HEK293 (cell line): Measurements from ENCODE around the gene TAS1R3.

Experiments
- CTCF ChIA-PET: fragments of 350-600 bp; formaldehyde crosslinking; extraction: SDS; loops from one replicate; lab custom pipeline; 2021; ENCODE audit warnings: antibody characterized with exemption; lab: Yijun Ruan, JAX
- POLR2A ChIA-PET: fragments of 300-600 bp; formaldehyde crosslinking; extraction: SDS; loops from one replicate; lab custom pipeline; 2020; ENCODE audit warnings: antibody characterized with exemption, inconsistent platforms; lab: Yijun Ruan, JAX
- H3K27ac ChIP-seq: fragments of 200-500 bp; sonication (Bioruptor generic); 2 replicates; pipeline ENCODE4 v1.5.1; 2014; ENCODE audit warnings: low read depth, low read length, control low read depth, inconsistent platforms; ENCODE audit errors: extremely low read depth
- H3K36me3 ChIP-seq, 2 experiments: fragments of 200-500 bp in 1 of 2; sonication (Bioruptor generic) in 1 of 2; 1 replicate in 1 of 2; 2 replicates in 1 of 2; pipeline ENCODE4 v1.5.1; 2014 to 2017; ENCODE audit warnings: inconsistent platforms in 2 of 2, low read length in 2 of 2; ENCODE audit not compliant: control insufficient read depth in 2 of 2, insufficient read depth in 1 of 2
- H3K4me1 ChIP-seq: fragments of 200-500 bp; sonication (Bioruptor generic); 2 replicates; pipeline ENCODE4 v1.5.1; 2014; ENCODE audit warnings: mild to moderate bottlenecking, low read length, inconsistent platforms; ENCODE audit not compliant: control insufficient read depth, insufficient read depth
- H3K4me3 ChIP-seq: 2 replicates; pipeline ENCODE4 v1.5.1; 2011; ENCODE audit warnings: low read depth, mild to moderate bottlenecking, control low read depth, low read length, moderate library complexity
- H3K9me3 ChIP-seq: fragments of 200-500 bp; sonication (Bioruptor generic); 2 replicates; pipeline ENCODE4 v1.5.1; 2014; ENCODE audit warnings: low read depth, low read length, inconsistent platforms; ENCODE audit not compliant: control insufficient read depth, insufficient read depth
- FEZF1 ChIP-seq: fragments of 450-650 bp; formaldehyde crosslinking; IDR thresholded peaks from 2 replicates; pipeline ENCODE4 v1.5.1; 2016; ENCODE audit warnings: missing biosample characterization, missing genetic modification characterization
- GLIS2 ChIP-seq: fragments of 450-650 bp; formaldehyde crosslinking; IDR thresholded peaks from 2 replicates; pipeline ENCODE4 v1.5.1; 2016; ENCODE audit warnings: missing biosample characterization, missing genetic modification characterization
- KLF8 ChIP-seq: fragments of 450-650 bp; formaldehyde crosslinking; IDR thresholded peaks from 2 replicates; pipeline ENCODE4 v1.5.1; 2016; ENCODE audit warnings: missing biosample characterization, missing genetic modification characterization
- MEIS1 ChIP-seq: sonication (generic); formaldehyde crosslinking; IDR thresholded peaks from 2 replicates; pipeline ENCODE4 v1.8.1; 2022; ENCODE audit warnings: missing genetic modification reagents, mild to moderate bottlenecking, borderline replicate concordance
- SCRT1 ChIP-seq: fragments of 450-650 bp; formaldehyde crosslinking; IDR thresholded peaks from 2 replicates; pipeline ENCODE4 v1.5.1; 2016; ENCODE audit warnings: missing biosample characterization, missing genetic modification characterization, borderline replicate concordance
- SP3 ChIP-seq: fragments of 450-650 bp; formaldehyde crosslinking; IDR thresholded peaks from 2 replicates; pipeline ENCODE4 v1.5.1; 2016; ENCODE audit warnings: missing biosample characterization, missing genetic modification characterization
- ZNF121 ChIP-seq: fragments of 450-650 bp; formaldehyde crosslinking; IDR thresholded peaks from 2 replicates; pipeline ENCODE4 v1.5.1; 2016; ENCODE audit warnings: missing biosample characterization, missing genetic modification characterization
- ZNF184 ChIP-seq: fragments of 450-650 bp; IDR thresholded peaks from 2 replicates; pipeline ENCODE4 v1.5.1; 2018; ENCODE audit warnings: missing biosample characterization, mild to moderate bottlenecking, missing genetic modification characterization
- ZNF19 ChIP-seq: fragments of 450-650 bp; formaldehyde crosslinking; IDR thresholded peaks from 2 replicates; pipeline ENCODE4; 2016; ENCODE audit warnings: missing biosample characterization, missing genetic modification characterization, low read depth
- ZNF280C ChIP-seq: fragments of 450-650 bp; formaldehyde crosslinking; IDR thresholded peaks from 2 replicates; pipeline ENCODE4 v1.5.1; 2016; ENCODE audit warnings: missing biosample characterization, missing genetic modification characterization
- ZNF341 ChIP-seq: fragments of 450-650 bp; formaldehyde crosslinking; IDR thresholded peaks from 2 replicates; pipeline ENCODE4; 2016; ENCODE audit warnings: low read depth, missing biosample characterization, missing genetic modification characterization
- ZNF354C ChIP-seq: fragments of 450-650 bp; formaldehyde crosslinking; IDR thresholded peaks from 2 replicates; pipeline ENCODE4 v1.5.1; 2016; ENCODE audit warnings: missing biosample characterization, missing genetic modification characterization, low read depth, borderline replicate concordance
- ZNF404 ChIP-seq: fragments of 450-650 bp; formaldehyde crosslinking; IDR thresholded peaks from 2 replicates; pipeline ENCODE4 v1.5.1; 2017; ENCODE audit warnings: missing biosample characterization, missing genetic modification characterization
- ZNF600 ChIP-seq: fragments of 450-650 bp; formaldehyde crosslinking; IDR thresholded peaks from 2 replicates; pipeline ENCODE4 v1.5.1; 2016; ENCODE audit warnings: missing biosample characterization, missing genetic modification characterization
- ZNF645 ChIP-seq: fragments of 450-650 bp; formaldehyde crosslinking; IDR thresholded peaks from 2 replicates; pipeline ENCODE4; 2016; ENCODE audit warnings: missing biosample characterization, missing genetic modification characterization
- ZNF658 ChIP-seq: fragments of 450-650 bp; formaldehyde crosslinking; IDR thresholded peaks from 2 replicates; pipeline ENCODE4; 2016; ENCODE audit warnings: missing biosample characterization, missing genetic modification characterization
- ZSCAN30 ChIP-seq: fragments of 450-650 bp; IDR thresholded peaks from 2 replicates; pipeline ENCODE4 v1.5.1; 2018; ENCODE audit warnings: missing biosample characterization, mild to moderate bottlenecking, missing genetic modification characterization, moderate library complexity
- ZSCAN5A ChIP-seq: fragments of 450-650 bp; formaldehyde crosslinking; IDR thresholded peaks from 2 replicates; pipeline ENCODE4 v1.5.1; 2016; ENCODE audit warnings: missing biosample characterization, missing genetic modification characterization
- TF ChIP-seq, protein P1 (sequence below): fragments of 450-650 bp; formaldehyde crosslinking; IDR thresholded peaks from 2 replicates; pipeline ENCODE4 v1.5.1; 2016; ENCODE audit warnings: missing biosample characterization, missing genetic modification characterization
- TF ChIP-seq, protein P2 (sequence below): fragments of 450-650 bp; formaldehyde crosslinking; IDR thresholded peaks from 2 replicates; pipeline ENCODE4 v1.5.1; 2016; ENCODE audit warnings: missing biosample characterization, missing genetic modification characterization
- TF ChIP-seq, protein P3 (sequence below): IDR thresholded peaks from 2 replicates; pipeline ENCODE4 v1.6.1; 2011; ENCODE audit warnings: mild to moderate bottlenecking, low read depth, low read length, borderline replicate concordance
- TF ChIP-seq, protein P4 (sequence below): fragments of 450-650 bp; formaldehyde crosslinking; conservative IDR thresholded peaks from 2 replicates; pipeline ENCODE4 v1.5.1; 2016; ENCODE audit warnings: low read depth, missing biosample characterization, missing genetic modification characterization

Gene TAS1R3

GRCh38 chr1:1305300-1306069, 25.6 kb upstream of the TAS1R3 start:
- POLR2A ChIA-PET: interaction anchor here (0.6 to 1.4 kb wide), 4 partner anchors 13 to 65 kb away, joined by 3 to 7 read pairs (median 4); no protein-coding TSS in a partner anchor
- CTCF ChIA-PET: interaction anchor here (0.6 to 0.8 kb wide), 2 partner anchors 67 to 322 kb away, joined by 3 to 4 read pairs; no protein-coding TSS in a partner anchor
- Histone ChIP-seq H3K4me1 (peaks cover 20% of the 10 kb centered on the region), H3K9me3 (no peaks in the 10 kb centered on the region), H3K36me3 (peaks cover 0 to 21% of the 10 kb centered on the region in 2 experiments; a peak in 2 of 3 replicates), H3K4me3 (no peak overlapping the region), H3K27ac (peak overlapping the region; percentile 82)
- TF ChIP-seq ZSCAN30 (tag by site-specific recombination) (no peak), ZNF658 (tag by site-specific recombination) (no peak), ZNF354C (no peak), ZNF600 (tag by site-specific recombination) (no peak), KLF8 (tag by site-specific recombination) (peak; percentile 77), ZNF404 (tag by site-specific recombination) (no peak), MEIS1 (CRISPR knock-in tag) (no peak), ZNF121 (tag by site-specific recombination) (no peak), ZNF645 (tag by site-specific recombination) (no peak), FEZF1 (tag by site-specific recombination) (no peak), ZSCAN5A (no peak), ZNF280C (tag by site-specific recombination) (no peak), GLIS2 (peak; percentile 73), SCRT1 (tag by site-specific recombination) (no peak), ZNF341 (tag by site-specific recombination) (peak; percentile 25; the same call in 1 of the 2 replicates), SP3 (tag by site-specific recombination) (peak; percentile 55), ZNF19 (tag by site-specific recombination) (no peak), ZNF184 (tag by site-specific recombination) (no peak)
- TF ChIP-seq, protein P1, sequence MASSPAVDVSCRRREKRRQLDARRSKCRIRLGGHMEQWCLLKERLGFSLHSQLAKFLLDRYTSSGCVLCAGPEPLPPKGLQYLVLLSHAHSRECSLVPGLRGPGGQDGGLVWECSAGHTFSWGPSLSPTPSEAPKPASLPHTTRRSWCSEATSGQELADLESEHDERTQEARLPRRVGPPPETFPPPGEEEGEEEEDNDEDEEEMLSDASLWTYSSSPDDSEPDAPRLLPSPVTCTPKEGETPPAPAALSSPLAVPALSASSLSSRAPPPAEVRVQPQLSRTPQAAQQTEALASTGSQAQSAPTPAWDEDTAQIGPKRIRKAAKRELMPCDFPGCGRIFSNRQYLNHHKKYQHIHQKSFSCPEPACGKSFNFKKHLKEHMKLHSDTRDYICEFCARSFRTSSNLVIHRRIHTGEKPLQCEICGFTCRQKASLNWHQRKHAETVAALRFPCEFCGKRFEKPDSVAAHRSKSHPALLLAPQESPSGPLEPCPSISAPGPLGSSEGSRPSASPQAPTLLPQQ (tag by site-specific recombination): no peak
- TF ChIP-seq, protein P2, sequence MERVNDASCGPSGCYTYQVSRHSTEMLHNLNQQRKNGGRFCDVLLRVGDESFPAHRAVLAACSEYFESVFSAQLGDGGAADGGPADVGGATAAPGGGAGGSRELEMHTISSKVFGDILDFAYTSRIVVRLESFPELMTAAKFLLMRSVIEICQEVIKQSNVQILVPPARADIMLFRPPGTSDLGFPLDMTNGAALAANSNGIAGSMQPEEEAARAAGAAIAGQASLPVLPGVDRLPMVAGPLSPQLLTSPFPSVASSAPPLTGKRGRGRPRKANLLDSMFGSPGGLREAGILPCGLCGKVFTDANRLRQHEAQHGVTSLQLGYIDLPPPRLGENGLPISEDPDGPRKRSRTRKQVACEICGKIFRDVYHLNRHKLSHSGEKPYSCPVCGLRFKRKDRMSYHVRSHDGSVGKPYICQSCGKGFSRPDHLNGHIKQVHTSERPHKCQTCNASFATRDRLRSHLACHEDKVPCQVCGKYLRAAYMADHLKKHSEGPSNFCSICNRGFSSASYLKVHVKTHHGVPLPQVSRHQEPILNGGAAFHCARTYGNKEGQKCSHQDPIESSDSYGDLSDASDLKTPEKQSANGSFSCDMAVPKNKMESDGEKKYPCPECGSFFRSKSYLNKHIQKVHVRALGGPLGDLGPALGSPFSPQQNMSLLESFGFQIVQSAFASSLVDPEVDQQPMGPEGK: peak; percentile 97
- TF ChIP-seq, protein P3, sequence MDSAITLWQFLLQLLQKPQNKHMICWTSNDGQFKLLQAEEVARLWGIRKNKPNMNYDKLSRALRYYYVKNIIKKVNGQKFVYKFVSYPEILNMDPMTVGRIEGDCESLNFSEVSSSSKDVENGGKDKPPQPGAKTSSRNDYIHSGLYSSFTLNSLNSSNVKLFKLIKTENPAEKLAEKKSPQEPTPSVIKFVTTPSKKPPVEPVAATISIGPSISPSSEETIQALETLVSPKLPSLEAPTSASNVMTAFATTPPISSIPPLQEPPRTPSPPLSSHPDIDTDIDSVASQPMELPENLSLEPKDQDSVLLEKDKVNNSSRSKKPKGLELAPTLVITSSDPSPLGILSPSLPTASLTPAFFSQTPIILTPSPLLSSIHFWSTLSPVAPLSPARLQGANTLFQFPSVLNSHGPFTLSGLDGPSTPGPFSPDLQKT: no peak
- TF ChIP-seq, protein P4, sequence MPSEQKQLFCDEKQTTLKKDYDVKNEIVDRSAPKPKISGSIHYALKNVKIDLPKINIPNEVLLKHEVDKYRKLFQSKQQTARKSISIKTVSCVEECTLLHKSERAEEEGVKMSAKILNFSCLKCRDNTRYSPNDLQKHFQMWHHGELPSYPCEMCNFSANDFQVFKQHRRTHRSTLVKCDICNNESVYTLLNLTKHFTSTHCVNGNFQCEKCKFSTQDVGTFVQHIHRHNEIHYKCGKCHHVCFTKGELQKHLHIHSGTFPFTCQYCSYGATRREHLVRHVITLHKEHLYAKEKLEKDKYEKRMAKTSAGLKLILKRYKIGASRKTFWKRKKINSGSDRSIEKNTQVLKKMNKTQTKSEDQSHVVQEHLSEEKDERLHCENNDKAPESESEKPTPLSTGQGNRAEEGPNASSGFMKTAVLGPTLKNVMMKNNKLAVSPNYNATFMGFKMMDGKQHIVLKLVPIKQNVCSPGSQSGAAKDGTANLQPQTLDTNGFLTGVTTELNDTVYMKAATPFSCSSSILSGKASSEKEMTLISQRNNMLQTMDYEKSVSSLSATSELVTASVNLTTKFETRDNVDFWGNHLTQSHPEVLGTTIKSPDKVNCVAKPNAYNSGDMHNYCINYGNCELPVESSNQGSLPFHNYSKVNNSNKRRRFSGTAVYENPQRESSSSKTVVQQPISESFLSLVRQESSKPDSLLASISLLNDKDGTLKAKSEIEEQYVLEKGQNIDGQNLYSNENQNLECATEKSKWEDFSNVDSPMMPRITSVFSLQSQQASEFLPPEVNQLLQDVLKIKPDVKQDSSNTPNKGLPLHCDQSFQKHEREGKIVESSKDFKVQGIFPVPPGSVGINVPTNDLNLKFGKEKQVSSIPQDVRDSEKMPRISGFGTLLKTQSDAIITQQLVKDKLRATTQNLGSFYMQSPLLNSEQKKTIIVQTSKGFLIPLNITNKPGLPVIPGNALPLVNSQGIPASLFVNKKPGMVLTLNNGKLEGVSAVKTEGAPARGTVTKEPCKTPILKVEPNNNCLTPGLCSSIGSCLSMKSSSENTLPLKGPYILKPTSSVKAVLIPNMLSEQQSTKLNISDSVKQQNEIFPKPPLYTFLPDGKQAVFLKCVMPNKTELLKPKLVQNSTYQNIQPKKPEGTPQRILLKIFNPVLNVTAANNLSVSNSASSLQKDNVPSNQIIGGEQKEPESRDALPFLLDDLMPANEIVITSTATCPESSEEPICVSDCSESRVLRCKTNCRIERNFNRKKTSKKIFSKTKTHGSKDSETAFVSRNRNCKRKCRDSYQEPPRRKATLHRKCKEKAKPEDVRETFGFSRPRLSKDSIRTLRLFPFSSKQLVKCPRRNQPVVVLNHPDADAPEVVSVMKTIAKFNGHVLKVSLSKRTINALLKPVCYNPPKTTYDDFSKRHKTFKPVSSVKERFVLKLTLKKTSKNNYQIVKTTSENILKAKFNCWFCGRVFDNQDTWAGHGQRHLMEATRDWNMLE (tag by site-specific recombination): 0 out of 2 replicates have a peak, but pooled peaks have one; percentile 13
